ENCODE results near the gene TGFB1.

The TGFB1 gene

GRCh38 chr19:41339936-41340335, 13.8 kb downstream of the TGFB1 start:
- DNase-seq: no peak

GRCh38 chr19:41335467-41335866, 18.3 kb downstream of the TGFB1 start:
- no peak for DNase-seq

- DNase-seq: no peak
These were observed 18.9 kb downstream of the TGFB1 start for GRCh38 chr19:41334793-41335192.

- DNase-seq: no peak
These were observed 21.3 kb downstream of the TGFB1 start for GRCh38 chr19:41332468-41332867.

- no peak for DNase-seq
These were observed 21.7 kb downstream of the TGFB1 start for GRCh38 chr19:41332000-41332399.

GRCh38 chr19:41330946-41331678, 22.6 kb downstream of the TGFB1 start:
- DNase-seq: peak; percentile 75

GRCh38 chr19:41330481-41330880, 23.2 kb downstream of the TGFB1 start:
- DNase-seq: peak; percentile 43

GRCh38 chr19:41328842-41329225, 24.9 kb downstream of the TGFB1 start:
- peak; percentile 41 for DNase-seq

GRCh38 chr19:41328157-41328841, 25.4 kb downstream of the TGFB1 start:
- peak; percentile 42 for DNase-seq

- peak; percentile 78 for DNase-seq
These were observed 26.1 kb downstream of the TGFB1 start for GRCh38 chr19:41327576-41328156.

- no peak for DNase-seq
These were observed 26.6 kb downstream of the TGFB1 start for GRCh38 chr19:41327076-41327575.

- peak; percentile 72 for DNase-seq
These were observed 27.6 kb downstream of the TGFB1 start for GRCh38 chr19:41325947-41326706.

- DNase-seq: no peak
These were observed 28.1 kb downstream of the TGFB1 start for GRCh38 chr19:41325640-41325946.

- peak; percentile 70 for DNase-seq
These were observed 28.6 kb downstream of the TGFB1 start for GRCh38 chr19:41324921-41325639.

- DNase-seq: peak; percentile 36
These were observed 29.5 kb downstream of the TGFB1 start for GRCh38 chr19:41324231-41324702.

GRCh38 chr19:41323430-41324125, 30.1 kb downstream of the TGFB1 start:
- peak; percentile 94 for DNase-seq

- no peak for DNase-seq
These were observed 30.7 kb downstream of the TGFB1 start for GRCh38 chr19:41323023-41323422.

- DNase-seq: no peak
These were observed 31.3 kb downstream of the TGFB1 start for GRCh38 chr19:41322451-41322850.

GRCh38 chr19:41321600-41322270, 32.0 kb downstream of the TGFB1 start:
- peak; percentile 47 for DNase-seq

- DNase-seq: no peak
These were observed 32.5 kb downstream of the TGFB1 start for GRCh38 chr19:41321204-41321599.

GRCh38 chr19:41320568-41320967, 33.2 kb downstream of the TGFB1 start:
- DNase-seq: no peak

Data from NCI-H69 (cell line).